Activated CD8-positive, alpha-beta memory T cell treated with anti-CD3 and anti-CD28 coated beads, Interleukin-2, amount 50 U/mL, for 1 hour (primary cell): Measurements from ENCODE around the gene MX1.
A peak's percentile ranks its signal among the peaks of the same experiment; 100 is the strongest.
"Not testable (repeated sequence)": the region's sequence is repeated elsewhere in the genome, so short reads cannot be mapped to it uniquely, and the experiment has no call there.

ENCODE experiments used
- DNase-seq: peaks from one replicate; pipeline ENCODE4 v3.0.0-alpha.2; 2020; ENCODE audit errors: extremely low read depth

The MX1 gene

GRCh38 chr21:41407541-41408460 is 18.2 kb upstream of the MX1 start:
- DNase-seq: no peak

- no peak for DNase-seq
Measured at GRCh38 chr21:41410361-41410760, 15.7 kb upstream of the MX1 start.

- DNase-seq: no peak
Measured at GRCh38 chr21:41410767-41411448, 15.1 kb upstream of the MX1 start.

- DNase-seq: no peak
Measured at GRCh38 chr21:41411449-41412089, 14.5 kb upstream of the MX1 start.

- DNase-seq: not testable (repeated sequence)
Measured at GRCh38 chr21:41417505-41417904, 8.5 kb upstream of the MX1 start.

- DNase-seq: no peak
Measured at GRCh38 chr21:41418393-41418792, 7.6 kb upstream of the MX1 start.

- no peak for DNase-seq
Measured at GRCh38 chr21:41418956-41419680, 6.9 kb upstream of the MX1 start.

GRCh38 chr21:41419921-41420862 is 5.8 kb upstream of the MX1 start:
- DNase-seq: peak; percentile 19

GRCh38 chr21:41420998-41421397 is 5.0 kb upstream of the MX1 start:
- DNase-seq: not testable (repeated sequence)

- no peak for DNase-seq
Measured at GRCh38 chr21:41422546-41423304, 3.3 kb upstream of the MX1 start.

GRCh38 chr21:41423305-41423636 is 2.8 kb upstream of the MX1 start:
- DNase-seq: not testable (repeated sequence)

GRCh38 chr21:41425588-41425953 is 468 bp upstream of the MX1 start:
- DNase-seq: no peak

GRCh38 chr21:41426676-41427404 is 801 bp downstream of the MX1 start:
- no peak for DNase-seq

- DNase-seq: no peak
Measured at GRCh38 chr21:41427556-41427955, 1.5 kb downstream of the MX1 start.

- no peak for DNase-seq
Measured at GRCh38 chr21:41428311-41428710, 2.3 kb downstream of the MX1 start.

- DNase-seq: no peak
Measured at GRCh38 chr21:41428847-41429246, 2.8 kb downstream of the MX1 start.

- no peak for DNase-seq
Measured at GRCh38 chr21:41429305-41429704, 3.3 kb downstream of the MX1 start.

- no peak for DNase-seq
Measured at GRCh38 chr21:41429925-41430491, 4.0 kb downstream of the MX1 start.
